B cell (primary cell): ENCODE measurements around the gene SAMD4A. TPM values are rescaled to one million over a fixed set of nuclear protein-coding genes. Genes with fewer than 3 reads are reported as not detected.

Source experiments
- ATAC-seq: fragments of 200-7000 bp; cut with Tn5 transposase; one replicate; pipeline ENCODE4 v1.10.0; 2021; ENCODE audit warnings: low read depth, mild to moderate bottlenecking, moderate number of reproducible peaks, moderate library complexity
- CTCF ChIA-PET: fragments of 350-600 bp; sonication (Branson Sonifier 250); formaldehyde crosslinking; loops from one replicate; lab custom pipeline; 2021; ENCODE audit warnings: antibody characterized with exemption, inconsistent platforms; lab: Charles Lee
- POLR2A ChIA-PET: fragments of 350-600 bp; sonication (Branson Sonifier 250); formaldehyde crosslinking; loops from one replicate; lab custom pipeline; 2021; ENCODE audit warnings: antibody characterized with exemption; lab: Charles Lee
- DNase-seq: peaks from one replicate; pipeline ENCODE4 v3.0.0; 2013
- H2AFZ ChIP-seq: 2 replicates; pipeline ENCODE4 v1.6.1; 2012; ENCODE audit warnings: mild to moderate bottlenecking, low read depth, low read length; ENCODE audit not compliant: insufficient read depth, poor library complexity, severe bottlenecking
- H3K27ac ChIP-seq, 2 donors: 1 replicate in 1 of 2; 2 replicates in 1 of 2; pipeline ENCODE4 v1.5.1; 2012 to 2013; ENCODE audit warnings: low read length in 2 of 2, mild to moderate bottlenecking in 2 of 2, moderate library complexity in 1 of 2
- H3K27me3 ChIP-seq, 4 experiments: fragments of 200-600 bp in 1 of 4; sonication (generic) in 1 of 4; replicated peaks in 1 of 4; 1 replicate in 2 of 4; 2 replicates in 2 of 4; pipeline versions ENCODE4 v1.6.1 to v1.7.0; 2013 to 2016; ENCODE audit warnings: low read length in 3 of 4, mild to moderate bottlenecking in 2 of 4, mixed read lengths in 1 of 4, moderate library complexity in 1 of 4; ENCODE audit not compliant: insufficient read depth in 4 of 4, control insufficient read depth in 3 of 4; ENCODE audit errors: control extremely low read depth in 1 of 4
- H3K36me3 ChIP-seq, 2 experiments: replicated peaks in 1 of 2; 1 replicate in 1 of 2; 2 replicates in 1 of 2; pipeline versions ENCODE4 v1.6.1 to v1.7.1; 2013; ENCODE audit warnings: low read length in 1 of 2; ENCODE audit not compliant: insufficient read depth in 2 of 2, control insufficient read depth in 1 of 2; ENCODE audit errors: control extremely low read depth in 1 of 2, extremely low read depth in 1 of 2
- H3K4me1 ChIP-seq, 2 donors: fragments of 200-600 bp in 1 of 2; sonication (generic) in 1 of 2; 1 replicate in 1 of 2; 2 replicates in 1 of 2; pipeline versions ENCODE4 v1.5.1 to v1.6.1; 2013 to 2017; ENCODE audit warnings: low read length in 2 of 2; ENCODE audit not compliant: control insufficient read depth in 2 of 2, insufficient read depth in 2 of 2
- H3K4me2 ChIP-seq: replicated peaks from 2 replicates; pipeline ENCODE3; 2012; ENCODE audit warnings: mild to moderate bottlenecking, low read depth, low read length; ENCODE audit not compliant: poor library complexity, severe bottlenecking
- H3K4me3 ChIP-seq, 5 experiments: fragments of 200-600 bp in 1 of 5; sonication (generic) in 1 of 5; 1 replicate in 3 of 5; 2 replicates in 2 of 5; pipeline versions ENCODE4 v1.5.1 to v1.7.0; 2011 to 2016; ENCODE audit warnings: low read length in 4 of 5, mild to moderate bottlenecking in 4 of 5, low read depth in 2 of 5, control low read depth in 1 of 5, moderate library complexity in 1 of 5; ENCODE audit not compliant: insufficient read depth in 1 of 5; ENCODE audit errors: control extremely low read depth in 1 of 5, extremely low read depth in 1 of 5
- H3K79me2 ChIP-seq: fragments of 200-600 bp; sonication (generic); one replicate; pipeline ENCODE4 v1.6.0; 2016; ENCODE audit warnings: low read length; ENCODE audit not compliant: control insufficient read depth, insufficient read depth
- H3K9ac ChIP-seq: fragments of 200-600 bp; sonication (generic); 2 replicates; pipeline ENCODE4 v1.6.1; 2017; ENCODE audit warnings: mild to moderate bottlenecking, low read length, moderate library complexity
- H3K9me3 ChIP-seq, 3 donors: one replicate each; pipeline versions ENCODE4 v1.6.1 to v1.7.1; 2013; ENCODE audit warnings: low read length in 2 of 3; ENCODE audit not compliant: control insufficient read depth in 2 of 3, insufficient read depth in 1 of 3; ENCODE audit errors: control extremely low read depth in 1 of 3
- H4K20me1 ChIP-seq: 2 replicates; pipeline ENCODE4 v1.6.0; 2012; ENCODE audit warnings: mild to moderate bottlenecking, low read length; ENCODE audit not compliant: insufficient read depth, control insufficient read depth, poor library complexity, severe bottlenecking
- H3K27ac Mint-ChIP-seq: one replicate; pipeline ENCODE4 v1.8.0; 2021; ENCODE audit warnings: mixed read lengths
- H3K27me3 Mint-ChIP-seq: one replicate; pipeline ENCODE4 v1.8.0; 2021; ENCODE audit warnings: mixed read lengths
- H3K4me1 Mint-ChIP-seq: one replicate; pipeline ENCODE4 v1.8.0; 2021; ENCODE audit warnings: mixed read lengths
- H3K4me3 Mint-ChIP-seq: one replicate; pipeline ENCODE4 v1.8.0; 2021; ENCODE audit warnings: mixed read lengths
- H3K9me3 Mint-ChIP-seq: one replicate; pipeline ENCODE4 v1.8.0; 2022; ENCODE audit warnings: mixed read lengths; ENCODE audit not compliant: insufficient read depth
- EZH2 ChIP-seq: IDR thresholded peaks from 2 replicates; pipeline ENCODE4 v1.6.1; 2012; ENCODE audit warnings: borderline replicate concordance, low read depth, mild to moderate bottlenecking, moderate library complexity, low read length; ENCODE audit not compliant: insufficient read depth, poor library complexity, severe bottlenecking
- WGBS: methylation state at CpG from one replicate; pipeline ENCODE4 v1.1.5; 2013; ENCODE audit warnings: missing lambda C conversion rate; ENCODE audit not compliant: insufficient coverage; 5-methylcytosine and 5-hydroxymethylcytosine counted together
- intact Hi-C: fragments of 100-400 bp; cut with micrococcal nuclease; formaldehyde crosslinking; loops from one replicate; pipeline ENCODE4 v1.10.0; 2022
- polyA plus RNA-seq: library from polyadenylated mRNA; depleted of rRNA; stranded (reverse); fragments of >200 nt; gene quantifications from 2 replicates; pipeline ENCODE4 v1.2.3, GENCODE V29; 2012
- total RNA-seq, 2 donors: library from RNA; stranded (reverse); fragments of 120-200 nt in 1 of 2; gene quantifications; 1 replicate in 1 of 2; 2 replicates in 1 of 2; pipeline versions ENCODE4 v1.2.3 to v1.2.4, GENCODE V29; 2013 to 2022
- TF ChIP-seq, protein P1 (sequence below): fragments of 200-600 bp; IDR thresholded peaks from one replicate; pipeline ENCODE4 v1.8.0; 2022; ENCODE audit warnings: antibody characterized with exemption, mild to moderate bottlenecking

Gene SAMD4A
- total and polyA plus RNA-seq, 2 donors (not counting 1 experiment from before 2014, with no cell fraction given) = 5.7 to 13.7 TPM

DNA sequence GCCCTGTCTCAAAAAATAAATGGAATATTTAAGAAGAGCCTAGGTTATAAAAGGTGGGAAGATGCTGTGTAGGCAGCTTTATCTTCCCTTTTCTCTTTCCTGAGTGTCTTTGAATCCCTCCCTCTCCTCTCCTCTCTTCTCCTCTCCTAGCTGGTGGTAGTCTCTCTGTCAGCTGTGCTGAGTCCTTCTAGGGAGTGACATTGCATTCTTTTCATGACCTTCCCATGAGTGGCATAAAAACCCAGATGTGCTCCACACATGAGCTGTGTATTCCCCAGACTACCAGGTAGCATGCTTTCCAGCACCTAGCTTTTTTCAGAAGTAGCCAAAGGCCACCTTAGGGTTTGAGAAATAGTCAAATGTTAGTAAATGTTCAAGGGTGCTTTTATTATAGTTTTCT, 23.6 kb downstream of the SAMD4A start:
- Mint-ChIP-seq H3K27ac (no peak overlapping the region), H3K9me3 (peaks cover 11% of the 10 kb centered on the region), H3K4me3 (no peak overlapping the region), H3K4me1 (peaks cover 4% of the 10 kb centered on the region), H3K27me3 (no peaks in the 10 kb centered on the region)
- TF ChIP-seq, protein P1, sequence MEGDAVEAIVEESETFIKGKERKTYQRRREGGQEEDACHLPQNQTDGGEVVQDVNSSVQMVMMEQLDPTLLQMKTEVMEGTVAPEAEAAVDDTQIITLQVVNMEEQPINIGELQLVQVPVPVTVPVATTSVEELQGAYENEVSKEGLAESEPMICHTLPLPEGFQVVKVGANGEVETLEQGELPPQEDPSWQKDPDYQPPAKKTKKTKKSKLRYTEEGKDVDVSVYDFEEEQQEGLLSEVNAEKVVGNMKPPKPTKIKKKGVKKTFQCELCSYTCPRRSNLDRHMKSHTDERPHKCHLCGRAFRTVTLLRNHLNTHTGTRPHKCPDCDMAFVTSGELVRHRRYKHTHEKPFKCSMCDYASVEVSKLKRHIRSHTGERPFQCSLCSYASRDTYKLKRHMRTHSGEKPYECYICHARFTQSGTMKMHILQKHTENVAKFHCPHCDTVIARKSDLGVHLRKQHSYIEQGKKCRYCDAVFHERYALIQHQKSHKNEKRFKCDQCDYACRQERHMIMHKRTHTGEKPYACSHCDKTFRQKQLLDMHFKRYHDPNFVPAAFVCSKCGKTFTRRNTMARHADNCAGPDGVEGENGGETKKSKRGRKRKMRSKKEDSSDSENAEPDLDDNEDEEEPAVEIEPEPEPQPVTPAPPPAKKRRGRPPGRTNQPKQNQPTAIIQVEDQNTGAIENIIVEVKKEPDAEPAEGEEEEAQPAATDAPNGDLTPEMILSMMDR = no peak
- no peak for TF ChIP-seq EZH2
- Histone ChIP-seq H3K4me1 (peaks cover 0 to 4% of the 10 kb centered on the region in 2 donors), H3K9ac (no peak overlapping the region), H3K4me2 (no peak overlapping the region), H3K36me3 (no peaks in the 10 kb centered on the region), H3K27ac (no peak overlapping the region), H3K79me2 (peaks cover 50% of the 10 kb centered on the region), H4K20me1 (peaks cover 5% of the 10 kb centered on the region), H3K27me3 (no peaks in the 10 kb centered on the region), H3K9me3 (no peaks in the 10 kb centered on the region), H3K4me3 (no peak overlapping the region), H2AFZ (no peak overlapping the region)
- DNase-seq (no peak), ATAC-seq (no peak)
- intact Hi-C loops = no loop called here
- POLR2A ChIA-PET = no interaction called here
- CTCF ChIA-PET = interaction anchor here (0.6 to 1.6 kb wide), 3 partner anchors 10 to 101 kb away, joined by 3 read pairs; no protein-coding TSS in a partner anchor

DNA sequence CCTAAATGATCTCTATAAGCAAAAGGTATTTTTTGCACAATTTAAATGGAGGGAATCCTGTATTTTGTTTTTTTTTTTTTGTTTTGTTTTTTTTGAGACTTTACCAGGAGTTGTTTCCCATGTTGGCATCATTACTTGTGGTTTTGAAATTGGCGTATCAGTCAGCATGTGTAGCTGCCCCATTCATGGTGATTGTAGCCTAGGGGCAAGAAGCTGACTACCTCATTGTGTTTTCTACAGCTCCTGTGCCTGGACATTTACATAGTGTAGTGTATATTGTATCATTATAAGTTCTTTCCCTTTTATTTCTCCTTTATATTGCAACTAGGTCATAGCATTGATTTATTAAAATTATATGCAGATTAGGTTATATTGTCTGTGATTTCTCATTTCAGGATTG, 24.5 kb downstream of the SAMD4A start:
- POLR2A ChIA-PET = no interaction called here
- no CpG with 5 or more reads among the region's 1 CpG for WGBS
- TF ChIP-seq, protein P1 = no peak
- no peak for TF ChIP-seq EZH2
- no peaks in the 10 kb centered on the region for H3K9me3 ChIP-seq
- no peak for ATAC-seq
- CTCF ChIA-PET = interaction anchor here (1.6 to 1.7 kb wide), 2 partner anchors 9 to 27 kb away, joined by 3 read pairs; no protein-coding TSS in a partner anchor
- H3K27ac Mint-ChIP-seq = no peak overlapping the region
- peaks cover 56% of the 10 kb centered on the region for H3K79me2 ChIP-seq
- no peaks in the 10 kb centered on the region for H4K20me1 ChIP-seq
- DNase-seq = no peak
- H3K9ac ChIP-seq = no peak overlapping the region
- H3K36me3 ChIP-seq = no peaks in the 10 kb centered on the region
- peaks cover 4% of the 10 kb centered on the region for H3K9me3 Mint-ChIP-seq
- intact Hi-C loops = no loop called here
- no peak overlapping the region for H3K27ac ChIP-seq
- H3K4me1 ChIP-seq = peaks cover 0 to 4% of the 10 kb centered on the region in 2 donors
- H3K27me3 ChIP-seq = no peaks in the 10 kb centered on the region
- no peak overlapping the region for H3K4me2 ChIP-seq
- no peak overlapping the region for H3K4me3 ChIP-seq
- H3K4me3 Mint-ChIP-seq = no peak overlapping the region
- no peak overlapping the region for H2AFZ ChIP-seq
- peaks cover 4% of the 10 kb centered on the region for H3K4me1 Mint-ChIP-seq
- no peaks in the 10 kb centered on the region for H3K27me3 Mint-ChIP-seq
